Upper lobe of right lung (tissue), 1 donor: Measurements from ENCODE around the gene PKP1. TPM values are rescaled to one million over a fixed set of nuclear protein-coding genes. Genes with fewer than 3 reads are reported as not detected.

ENCODE experiments used
- ATAC-seq: fragments of 200-7000 bp; cut with Tn5 transposase; one replicate; pipeline ENCODE4 v1.9.1; 2020; ENCODE audit warnings: mild to moderate bottlenecking, moderate library complexity
- DNase-seq: peaks from one replicate; pipeline ENCODE4 v3.0.0-alpha.2; 2020
- H3K27ac ChIP-seq: fragments of 200-600 bp; one replicate; pipeline ENCODE4 v1.8.0; 2022
- H3K27me3 ChIP-seq: fragments of 200-600 bp; one replicate; pipeline ENCODE4 v1.8.0; 2022; ENCODE audit warnings: mild to moderate bottlenecking
- H3K36me3 ChIP-seq: fragments of 200-600 bp; one replicate; pipeline ENCODE4 v1.8.0; 2022
- H3K4me1 ChIP-seq: fragments of 200-600 bp; one replicate; pipeline ENCODE4 v1.8.0; 2022
- H3K4me3 ChIP-seq: fragments of 200-600 bp; one replicate; pipeline ENCODE4 v1.8.0; 2022; ENCODE audit warnings: mild to moderate bottlenecking
- H3K9me3 ChIP-seq: fragments of 200-600 bp; one replicate; pipeline ENCODE4 v1.8.0; 2022
- CTCF ChIP-seq: fragments of 200-600 bp; IDR thresholded peaks from one replicate; pipeline ENCODE4 v1.8.0; 2022; ENCODE audit warnings: antibody characterized with exemption
- intact Hi-C: fragments of 100-400 bp; cut with DNase I; formaldehyde crosslinking; loops from one replicate; pipeline ENCODE4 v1.11.0; 2022
- total RNA-seq: library from RNA; stranded (reverse); fragmentation: NEBNext Ultra II Directional; extraction: Animal tissue kit (Norgen Biotek cat#: 25700); gene quantifications from one replicate; pipeline ENCODE4 v1.2.1, GENCODE V29; 2021
- donor health status: DM: no; HTN: yes; CAD: no; lungs with severe emphysema.

Gene PKP1
- total RNA-seq, 1 donor from 2014 or later = 0.69 TPM

- no peak for TF ChIP-seq CTCF
- DNase-seq (no peak), ATAC-seq (no peak)
- no peaks in the 10 kb centered on the region for H3K36me3 ChIP-seq
- no peaks in the 10 kb centered on the region for H3K9me3 ChIP-seq
- H3K4me1 ChIP-seq = no peaks in the 10 kb centered on the region
- no peak overlapping the region for H3K4me3 ChIP-seq
- intact Hi-C loops = no loop called here
- peaks cover 27% of the 10 kb centered on the region for H3K27me3 ChIP-seq
- H3K27ac ChIP-seq = no peak overlapping the region
Observed at GRCh38 chr1:201286445-201286844, 3.1 kb downstream of the PKP1 start.

GRCh38 chr1:201288007-201288406 is 4.7 kb downstream of the PKP1 start:
- no peak for TF ChIP-seq CTCF
- Histone ChIP-seq H3K36me3 (no peaks in the 10 kb centered on the region), H3K4me1 (no peaks in the 10 kb centered on the region), H3K9me3 (no peaks in the 10 kb centered on the region), H3K4me3 (no peak overlapping the region), H3K27me3 (peaks cover 15% of the 10 kb centered on the region), H3K27ac (no peak overlapping the region)
- intact Hi-C loops = no loop called here
- ATAC-seq (no peak), DNase-seq (no peak)

GRCh38 chr1:201288765-201289164 is 5.5 kb downstream of the PKP1 start:
- Histone ChIP-seq H3K9me3 (no peaks in the 10 kb centered on the region), H3K27me3 (peaks cover 9% of the 10 kb centered on the region), H3K4me1 (no peaks in the 10 kb centered on the region), H3K4me3 (no peak overlapping the region), H3K36me3 (no peaks in the 10 kb centered on the region), H3K27ac (no peak overlapping the region)
- DNase-seq (no peak), ATAC-seq (peak; percentile 18)
- no peak for TF ChIP-seq CTCF
- intact Hi-C loops = no loop called here

DNA sequence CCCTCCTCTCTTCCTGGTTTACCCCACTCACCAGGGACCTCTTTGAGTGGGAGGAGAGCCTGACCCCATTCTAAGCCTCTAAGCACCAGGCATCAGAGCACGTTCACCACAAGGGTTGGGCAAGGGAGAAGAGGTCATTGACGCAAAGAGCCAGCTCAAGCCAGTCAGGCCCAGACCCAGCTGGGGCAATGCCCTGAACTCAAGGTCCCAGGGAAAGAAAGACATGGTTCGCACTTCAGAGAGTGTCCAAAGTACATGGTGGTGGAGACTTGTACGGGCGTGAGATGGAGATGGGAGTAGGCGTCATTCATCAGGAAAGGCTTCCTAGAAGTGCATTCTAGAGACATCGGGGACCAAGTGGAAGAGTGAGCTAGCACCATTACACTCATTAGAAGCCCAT is 7.2 kb downstream of the PKP1 start:
- intact Hi-C loops = no loop called here
- Histone ChIP-seq H3K4me1 (no peaks in the 10 kb centered on the region), H3K27ac (no peak overlapping the region), H3K27me3 (no peaks in the 10 kb centered on the region), H3K36me3 (no peaks in the 10 kb centered on the region), H3K9me3 (no peaks in the 10 kb centered on the region), H3K4me3 (no peak overlapping the region)
- DNase-seq (no peak), ATAC-seq (no peak)
- TF ChIP-seq CTCF = no peak

DNA sequence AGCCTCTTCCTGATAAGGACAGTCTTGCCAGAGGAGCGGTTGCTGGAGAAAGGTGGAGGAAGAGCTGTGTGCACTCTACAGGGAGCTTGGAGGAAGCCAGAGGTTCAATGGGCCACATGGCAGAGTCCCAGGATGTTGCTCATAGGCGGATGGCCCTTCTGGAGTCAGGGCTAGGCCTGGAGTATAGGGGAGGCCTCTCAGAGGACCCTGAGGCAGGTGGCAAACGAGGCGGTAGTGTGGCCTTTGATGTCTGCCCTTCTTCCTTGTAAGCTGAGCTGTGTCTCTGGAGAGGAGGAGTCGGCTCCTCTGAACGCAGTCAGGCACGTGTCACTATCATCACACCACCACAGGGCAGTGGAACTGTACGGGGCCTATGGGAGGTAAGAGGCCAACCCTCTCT is 8.6 kb downstream of the PKP1 start:
- H3K9me3 ChIP-seq = no peaks in the 10 kb centered on the region
- ATAC-seq (no peak), DNase-seq (no peak)
- intact Hi-C loops = no loop called here
- no peak overlapping the region for H3K27ac ChIP-seq
- no peak for TF ChIP-seq CTCF
- no peaks in the 10 kb centered on the region for H3K4me1 ChIP-seq
- H3K4me3 ChIP-seq = no peak overlapping the region
- no peaks in the 10 kb centered on the region for H3K27me3 ChIP-seq
- no peaks in the 10 kb centered on the region for H3K36me3 ChIP-seq

GRCh38 chr1:201294876-201295275 is 11.6 kb downstream of the PKP1 start:
- TF ChIP-seq CTCF = no peak
- Histone ChIP-seq H3K9me3 (no peaks in the 10 kb centered on the region), H3K27me3 (no peaks in the 10 kb centered on the region), H3K27ac (no peak overlapping the region), H3K36me3 (no peaks in the 10 kb centered on the region), H3K4me1 (no peaks in the 10 kb centered on the region), H3K4me3 (no peak overlapping the region)
- ATAC-seq = no peak
- no peak for DNase-seq
- intact Hi-C loops = no loop called here
